Measurements from ENCODE around the gene APOLD1. TPM values are rescaled to one million over a fixed set of nuclear protein-coding genes. Genes with fewer than 3 reads are reported as not detected.

APOLD1 gene
- total RNA-seq, 1 experiment from 2014 or later: 5.3 TPM

GRCh38 chr12:12777092-12777491 lies 8.4 kb upstream of the APOLD1 start:
- Mint-ChIP-seq H3K9me3 (ENCODE audit: low read depth, unreplicated experiment) (peaks cover 3% of the 10 kb centered on the region), H3K27ac (ENCODE audit: unreplicated experiment) (no peak overlapping the region), H3K4me3 (ENCODE audit: low read depth, unreplicated experiment) (no peak overlapping the region), H3K4me1 (ENCODE audit: low read depth, unreplicated experiment) (peaks cover 34% of the 10 kb centered on the region), H3K36me3 (ENCODE audit: insufficient read depth, unreplicated experiment) (peaks cover 6% of the 10 kb centered on the region), H3K27me3 (ENCODE audit: unreplicated experiment) (no peaks in the 10 kb centered on the region)
- CTCF ChIA-PET: no interaction called here
- DNase-seq: no peak
- BruUV-seq (replicated peaks): no TSS peak
- intact Hi-C loops (cut with micrococcal nuclease; ENCODE audit: unreplicated experiment): loop anchor here (5.0 kb wide), 1 partner anchor 35 kb away; no protein-coding TSS in a partner anchor
- TF ChIP-seq CTCF (IDR thresholded peaks at IDR 0.05; ENCODE audit: unreplicated experiment): no peak

- CTCF ChIA-PET: interaction anchor here (1.0 to 1.3 kb wide), 6 partner anchors 10 to 197 kb away, joined by 3 to 6 read pairs (median 3); partner anchors contain the start of gene DDX47
- H3K9me3 Mint-ChIP-seq (ENCODE audit: low read depth, unreplicated experiment): no peaks in the 10 kb centered on the region
- H3K27me3 Mint-ChIP-seq (ENCODE audit: unreplicated experiment): no peaks in the 10 kb centered on the region
- no TSS peak for BruUV-seq (replicated peaks)
- peaks cover 6% of the 10 kb centered on the region for H3K36me3 Mint-ChIP-seq (ENCODE audit: insufficient read depth, unreplicated experiment)
- intact Hi-C loops (cut with micrococcal nuclease; ENCODE audit: unreplicated experiment): loop anchor here (5.0 kb wide), 1 partner anchor 37 kb away; no protein-coding TSS in a partner anchor
- DNase-seq: no peak
- H3K27ac Mint-ChIP-seq (ENCODE audit: unreplicated experiment): peak overlapping the region; percentile 26
- no peak for TF ChIP-seq CTCF (IDR thresholded peaks at IDR 0.05; ENCODE audit: unreplicated experiment)
- no peak overlapping the region for H3K4me3 Mint-ChIP-seq (ENCODE audit: low read depth, unreplicated experiment)
- H3K4me1 Mint-ChIP-seq (ENCODE audit: low read depth, unreplicated experiment): peaks cover 34% of the 10 kb centered on the region
Observed at GRCh38 chr12:12779007-12779406, 6.5 kb upstream of the APOLD1 start.

GRCh38 chr12:12779529-12779928 lies 5.9 kb upstream of the APOLD1 start:
- TF ChIP-seq CTCF (IDR thresholded peaks at IDR 0.05; ENCODE audit: unreplicated experiment): no peak
- CTCF ChIA-PET: interaction anchor here (0.6 to 1.3 kb wide), 7 partner anchors 9 to 196 kb away, joined by 3 to 9 read pairs (median 3); partner anchors contain the start of gene DDX47
- intact Hi-C loops (cut with micrococcal nuclease; ENCODE audit: unreplicated experiment): loop anchor here (5.0 kb wide), 1 partner anchor 37 kb away; no protein-coding TSS in a partner anchor
- Mint-ChIP-seq H3K27me3 (ENCODE audit: unreplicated experiment) (no peaks in the 10 kb centered on the region), H3K4me3 (ENCODE audit: low read depth, unreplicated experiment) (no peak overlapping the region), H3K27ac (ENCODE audit: unreplicated experiment) (peak overlapping the region; percentile 26), H3K9me3 (ENCODE audit: low read depth, unreplicated experiment) (no peaks in the 10 kb centered on the region), H3K36me3 (ENCODE audit: insufficient read depth, unreplicated experiment) (peaks cover 6% of the 10 kb centered on the region), H3K4me1 (ENCODE audit: low read depth, unreplicated experiment) (peaks cover 34% of the 10 kb centered on the region)
- no peak for DNase-seq
- BruUV-seq (replicated peaks): no TSS peak

- no peak overlapping the region for H3K4me3 Mint-ChIP-seq (ENCODE audit: low read depth, unreplicated experiment)
- CTCF ChIA-PET: interaction anchor here (0.7 kb wide), 1 partner anchor 58 kb away, joined by 7 read pairs; no protein-coding TSS in a partner anchor
- no peak overlapping the region for H3K27ac Mint-ChIP-seq (ENCODE audit: unreplicated experiment)
- TF ChIP-seq CTCF (IDR thresholded peaks at IDR 0.05; ENCODE audit: unreplicated experiment): no peak
- H3K4me1 Mint-ChIP-seq (ENCODE audit: low read depth, unreplicated experiment): peaks cover 31% of the 10 kb centered on the region
- BruUV-seq (replicated peaks): no TSS peak
- H3K36me3 Mint-ChIP-seq (ENCODE audit: insufficient read depth, unreplicated experiment): peaks cover 15% of the 10 kb centered on the region
- no peaks in the 10 kb centered on the region for H3K9me3 Mint-ChIP-seq (ENCODE audit: low read depth, unreplicated experiment)
- no peak for DNase-seq
- no peaks in the 10 kb centered on the region for H3K27me3 Mint-ChIP-seq (ENCODE audit: unreplicated experiment)
- intact Hi-C loops (cut with micrococcal nuclease; ENCODE audit: unreplicated experiment): no loop called here
Observed at GRCh38 chr12:12784116-12784515, 1.3 kb upstream of the APOLD1 start.

Measured in Calu3 (cell line).